ENCODE results near the gene STAB2.

- TF ChIP-seq CTCF (IDR thresholded peaks at IDR 0.05) (no peak), ZFX (IDR thresholded peaks at IDR 0.05; ENCODE audit: borderline replicate concordance) (no peak)
These were observed 30.0 kb upstream of the STAB2 start for GRCh38 chr12:103556890-103557627.
